ENCODE measurements around the gene SGCD.

DNA sequence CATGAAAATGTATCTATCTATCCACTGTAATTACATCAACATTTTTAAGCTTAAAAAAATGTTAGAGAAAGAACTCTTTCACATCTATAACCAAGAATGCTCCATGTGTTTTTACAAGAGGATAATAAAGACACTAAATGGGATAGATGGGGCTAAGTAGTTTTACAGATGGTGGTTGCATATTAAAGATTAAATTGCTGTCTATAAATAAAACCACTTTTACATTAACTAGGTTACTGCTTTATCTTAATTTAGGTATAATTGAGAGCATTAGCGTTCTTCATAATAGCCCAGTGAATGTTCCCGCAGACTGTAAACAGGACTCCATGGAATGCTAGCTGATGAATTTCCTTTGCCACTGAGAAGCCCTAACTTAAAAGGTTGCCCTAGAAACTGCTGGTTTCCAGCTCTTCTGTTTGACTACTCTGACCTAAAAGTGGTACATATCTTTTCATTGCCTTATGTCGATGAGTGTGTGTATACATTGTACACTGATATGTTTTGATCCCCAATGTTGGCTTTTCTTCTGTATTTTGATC is 117.9 kb downstream of the SGCD start:
- TF ChIP-seq TAF1 (IDR thresholded peaks at IDR 0.05; ENCODE audit: low read depth, low read length) (no peak), POLR2A (IDR thresholded peaks at IDR 0.05; ENCODE audit: low read depth, low read length) (no peak), POLR2AphosphoS5 (IDR thresholded peaks at IDR 0.05; ENCODE audit: low read depth, low read length) (no peak), PAX5 (IDR thresholded peaks at IDR 0.05; ENCODE audit: insufficient read depth, low read length, severe bottlenecking) (no peak)

Measured in GM12891 (cell line).